NCI-H345 (cell line): ENCODE measurements around the gene CLEC16A.

ENCODE experiments used
- DNase-seq: peaks from one replicate; lab custom pipeline; 2025; lab: John Stamatoyannopoulos, UW

Gene CLEC16A

DNA sequence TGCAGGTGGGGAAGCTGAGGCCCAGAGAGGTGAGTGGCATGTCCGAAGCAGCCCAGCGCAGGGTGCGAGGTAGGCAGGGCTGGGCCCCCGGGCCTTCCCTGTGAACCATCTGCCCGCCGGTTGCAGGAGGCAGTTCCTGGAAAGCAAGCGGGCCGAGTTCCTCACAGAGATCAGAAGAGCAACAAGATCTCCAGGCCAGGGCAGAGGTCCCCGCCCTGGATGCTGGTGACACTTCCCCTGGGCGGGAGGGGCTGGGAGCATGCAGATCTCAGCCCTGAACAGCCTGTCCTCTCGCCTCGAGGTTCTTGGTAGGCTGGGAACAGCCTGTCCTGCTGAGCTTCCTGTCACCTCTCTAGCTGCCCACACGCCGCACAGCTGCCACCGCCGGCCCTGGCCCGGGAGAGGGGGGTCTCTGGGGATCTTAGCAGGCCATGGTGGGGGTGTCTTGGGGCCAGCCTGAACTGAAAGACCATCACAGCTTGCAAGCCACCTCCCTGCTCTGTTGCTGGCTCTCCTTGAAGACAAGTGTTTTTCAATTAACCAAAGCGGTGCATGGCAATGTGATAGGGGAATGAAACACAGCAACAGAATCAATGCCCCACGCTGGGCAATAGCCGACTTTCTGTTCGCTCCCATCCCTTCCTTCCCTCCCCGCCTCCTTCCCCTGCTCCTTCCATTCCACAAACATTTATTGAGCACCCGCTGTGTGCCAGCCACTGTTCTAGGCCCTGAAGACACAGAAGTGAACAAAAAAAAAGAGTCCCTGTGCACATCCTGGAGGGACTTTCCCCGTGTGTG lies 279.9 kb downstream of the CLEC16A start:
- DNase-seq = no peak

GRCh38 chr16:11224894-11225676 lies 280.7 kb downstream of the CLEC16A start:
- no peak for DNase-seq

DNA sequence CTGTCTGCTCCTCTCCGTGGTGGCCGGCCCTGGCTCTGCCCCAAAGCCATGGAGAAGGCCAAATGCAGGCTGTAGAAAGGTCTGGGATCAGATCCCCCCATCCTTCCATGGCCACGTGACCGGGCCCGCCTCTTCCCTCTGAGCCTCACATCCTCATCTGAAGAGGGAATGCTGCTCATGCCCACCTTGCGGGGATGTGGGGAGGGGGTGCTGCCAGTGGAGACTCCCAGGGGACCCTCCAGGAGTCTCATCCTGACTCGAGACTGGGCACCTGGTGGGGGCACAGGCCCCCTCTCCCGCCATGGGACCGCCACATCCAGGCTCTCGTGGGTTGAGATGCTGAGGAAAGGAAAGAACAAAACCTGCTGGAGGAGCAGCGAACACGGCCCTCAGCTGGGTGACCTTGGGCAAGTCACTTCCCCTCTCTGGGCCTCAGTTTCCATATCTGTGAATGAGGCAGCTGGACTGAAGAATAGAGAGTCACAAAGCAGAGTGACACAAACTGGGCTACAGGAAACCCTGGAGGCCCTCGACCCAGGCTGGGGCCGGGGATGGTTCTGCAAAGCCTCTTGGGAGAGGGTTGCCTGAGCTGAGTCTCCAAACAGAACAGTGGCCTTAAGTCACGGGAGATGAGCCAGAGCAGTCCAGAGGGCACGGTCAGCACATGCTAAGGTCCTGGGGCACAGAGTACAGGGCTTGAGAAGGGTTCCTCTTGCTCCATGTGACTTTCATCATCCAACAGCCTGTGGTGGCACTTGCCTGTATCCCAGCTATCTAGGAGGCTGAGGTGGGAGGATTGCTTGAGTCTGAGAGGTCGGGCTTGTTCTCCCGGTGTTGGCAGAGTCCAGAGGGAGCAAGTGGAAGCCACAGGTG lies 281.5 kb downstream of the CLEC16A start:
- no peak for DNase-seq

DNA sequence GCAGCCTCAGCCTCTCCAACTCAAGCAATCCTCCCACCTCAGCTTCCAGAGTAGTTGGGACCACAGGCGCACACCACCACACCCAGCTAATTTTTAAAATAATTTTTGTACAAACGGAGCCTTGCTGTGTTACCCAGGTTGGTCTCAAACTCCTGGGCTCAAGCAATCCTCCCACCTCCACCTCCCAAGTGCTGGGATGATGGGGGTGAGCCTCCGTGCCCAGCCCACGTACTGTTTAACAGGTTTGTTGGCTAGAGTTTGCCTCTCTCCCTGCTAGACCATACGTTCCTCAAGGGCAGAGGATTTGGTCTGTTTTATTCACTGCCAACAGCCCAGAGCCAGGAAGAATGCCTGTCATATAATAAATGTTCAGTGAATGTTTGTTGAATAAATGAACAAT lies 285.1 kb downstream of the CLEC16A start:
- no peak for DNase-seq

GRCh38 chr16:11229906-11230305 lies 285.5 kb downstream of the CLEC16A start:
- DNase-seq = no peak

DNA sequence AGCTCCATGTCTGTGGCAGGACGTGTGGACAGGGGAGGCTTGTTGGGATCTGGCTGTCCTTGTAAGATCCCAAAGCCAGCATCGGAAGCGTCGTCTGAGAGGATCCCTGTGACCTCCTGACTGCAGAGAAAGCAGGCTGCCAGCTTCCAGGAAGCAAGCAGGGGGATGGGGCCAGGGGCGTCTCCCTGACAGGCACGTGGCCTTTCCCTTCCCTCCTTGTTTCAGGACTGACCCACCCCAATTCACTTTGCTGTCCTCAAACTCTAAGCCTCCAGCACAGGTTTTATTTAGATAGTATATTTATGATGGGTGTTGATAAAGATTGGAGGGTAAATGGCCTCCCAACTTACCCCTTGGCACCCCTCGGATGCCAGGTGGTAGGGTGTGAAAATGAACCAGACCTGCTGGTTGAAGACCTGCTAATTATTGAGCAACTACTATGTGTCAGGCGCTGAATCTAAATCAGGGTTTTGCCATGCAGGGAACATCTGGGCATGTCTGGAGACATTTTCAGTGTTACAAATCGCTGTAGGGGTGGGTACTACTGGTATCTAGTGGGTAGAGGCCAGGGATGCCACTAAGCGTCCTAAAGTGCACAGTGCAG lies 287.1 kb downstream of the CLEC16A start:
- no peak for DNase-seq
